VCaP (cell line): Measurements from ENCODE around the gene SMIM44.

ENCODE experiments used
- H3K27ac ChIP-seq: fragments of 450-650 bp; 2 replicates; pipeline ENCODE4 v1.5.1; 2017
- TF ChIP-seq, protein P1 (sequence below): fragments of 450-650 bp; conservative IDR thresholded peaks from 2 replicates; pipeline ENCODE4 v1.5.1; 2017; ENCODE audit warnings: mild to moderate bottlenecking, moderate library complexity

Gene SMIM44

DNA sequence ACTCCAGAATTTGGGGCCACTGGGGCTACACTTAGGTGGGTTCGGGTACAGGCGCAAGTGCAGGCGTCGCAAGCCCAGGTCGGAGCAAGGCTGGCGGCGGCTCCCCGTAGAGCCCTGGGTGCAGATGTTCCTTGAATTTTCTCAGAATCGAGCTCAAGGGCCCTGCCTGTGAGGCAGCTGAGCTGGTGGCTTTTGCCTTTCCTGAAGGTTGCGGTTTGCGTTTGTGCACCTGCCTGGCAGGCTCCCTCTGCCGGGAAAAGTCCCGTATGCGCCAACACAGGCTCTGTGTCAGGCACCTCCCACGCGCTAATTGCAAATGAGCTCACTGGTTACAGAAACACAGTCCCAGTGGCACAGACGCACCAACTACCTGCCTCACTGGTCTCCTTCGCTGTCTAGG is 11.3 kb upstream of the SMIM44 start:
- TF ChIP-seq, protein P1, sequence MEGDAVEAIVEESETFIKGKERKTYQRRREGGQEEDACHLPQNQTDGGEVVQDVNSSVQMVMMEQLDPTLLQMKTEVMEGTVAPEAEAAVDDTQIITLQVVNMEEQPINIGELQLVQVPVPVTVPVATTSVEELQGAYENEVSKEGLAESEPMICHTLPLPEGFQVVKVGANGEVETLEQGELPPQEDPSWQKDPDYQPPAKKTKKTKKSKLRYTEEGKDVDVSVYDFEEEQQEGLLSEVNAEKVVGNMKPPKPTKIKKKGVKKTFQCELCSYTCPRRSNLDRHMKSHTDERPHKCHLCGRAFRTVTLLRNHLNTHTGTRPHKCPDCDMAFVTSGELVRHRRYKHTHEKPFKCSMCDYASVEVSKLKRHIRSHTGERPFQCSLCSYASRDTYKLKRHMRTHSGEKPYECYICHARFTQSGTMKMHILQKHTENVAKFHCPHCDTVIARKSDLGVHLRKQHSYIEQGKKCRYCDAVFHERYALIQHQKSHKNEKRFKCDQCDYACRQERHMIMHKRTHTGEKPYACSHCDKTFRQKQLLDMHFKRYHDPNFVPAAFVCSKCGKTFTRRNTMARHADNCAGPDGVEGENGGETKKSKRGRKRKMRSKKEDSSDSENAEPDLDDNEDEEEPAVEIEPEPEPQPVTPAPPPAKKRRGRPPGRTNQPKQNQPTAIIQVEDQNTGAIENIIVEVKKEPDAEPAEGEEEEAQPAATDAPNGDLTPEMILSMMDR: no peak
- H3K27ac ChIP-seq: no peak overlapping the region

DNA sequence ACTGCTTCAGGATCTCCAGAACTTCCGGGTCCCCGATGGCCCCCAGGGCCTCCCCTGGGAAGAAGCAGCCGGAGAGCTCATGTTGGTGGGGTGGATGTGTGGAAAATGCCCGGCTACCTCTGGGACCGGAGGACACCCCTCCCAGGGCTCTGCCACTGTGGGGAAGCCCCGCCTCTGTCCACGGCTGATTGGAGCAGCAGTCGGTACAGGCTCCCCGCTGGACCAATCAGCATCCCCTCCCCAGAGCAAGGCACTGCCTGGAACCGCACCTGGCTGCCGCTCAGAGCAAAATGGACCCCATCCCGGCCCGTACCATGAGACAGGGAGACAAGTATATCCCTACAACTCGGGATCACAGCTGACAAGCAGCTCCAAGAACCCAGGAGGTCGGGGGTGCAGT is 10.8 kb upstream of the SMIM44 start:
- TF ChIP-seq, protein P1: no peak
- no peak overlapping the region for H3K27ac ChIP-seq

DNA sequence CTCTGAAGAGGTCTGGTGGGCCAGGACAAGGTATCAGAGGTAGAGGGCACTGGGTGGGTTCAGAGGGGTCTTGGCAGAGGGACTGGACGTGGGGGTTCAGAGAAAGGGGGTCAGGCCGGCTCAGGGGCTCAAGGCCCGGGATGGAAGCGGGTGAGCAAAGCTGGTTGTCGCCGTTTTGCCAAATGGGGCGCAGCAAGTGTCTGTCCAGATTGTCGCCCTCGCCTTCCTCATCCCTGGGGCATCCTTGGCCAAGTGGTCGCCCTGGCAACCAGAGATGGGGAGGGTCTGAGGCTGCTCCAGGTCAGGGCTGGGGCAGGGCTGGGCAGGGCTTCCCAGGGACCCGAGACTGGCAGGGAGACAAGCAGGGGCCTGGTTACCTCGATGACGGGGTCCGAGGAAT is 10.4 kb upstream of the SMIM44 start:
- TF ChIP-seq, protein P1: no peak
- no peak overlapping the region for H3K27ac ChIP-seq

DNA sequence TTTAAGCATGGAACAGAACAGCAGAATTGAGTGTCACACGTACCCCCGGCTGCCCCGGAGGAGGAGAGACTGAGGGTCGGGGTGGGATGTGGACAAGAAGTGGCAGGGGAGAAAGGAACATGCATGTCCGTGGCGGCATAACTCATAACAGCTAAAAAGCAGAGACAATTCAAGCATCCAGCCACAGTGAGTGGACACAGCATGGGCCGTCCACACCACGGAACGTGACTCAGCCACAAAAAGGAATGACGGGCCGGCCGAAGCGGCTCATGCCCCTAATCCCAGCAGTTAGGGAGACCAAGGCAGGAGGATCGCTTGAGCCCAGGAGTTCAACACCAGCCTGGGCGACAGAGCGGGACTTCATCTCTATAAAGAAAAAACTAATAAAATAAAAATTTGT is 9.7 kb upstream of the SMIM44 start:
- H3K27ac ChIP-seq: no peak overlapping the region
- TF ChIP-seq, protein P1: no peak

DNA sequence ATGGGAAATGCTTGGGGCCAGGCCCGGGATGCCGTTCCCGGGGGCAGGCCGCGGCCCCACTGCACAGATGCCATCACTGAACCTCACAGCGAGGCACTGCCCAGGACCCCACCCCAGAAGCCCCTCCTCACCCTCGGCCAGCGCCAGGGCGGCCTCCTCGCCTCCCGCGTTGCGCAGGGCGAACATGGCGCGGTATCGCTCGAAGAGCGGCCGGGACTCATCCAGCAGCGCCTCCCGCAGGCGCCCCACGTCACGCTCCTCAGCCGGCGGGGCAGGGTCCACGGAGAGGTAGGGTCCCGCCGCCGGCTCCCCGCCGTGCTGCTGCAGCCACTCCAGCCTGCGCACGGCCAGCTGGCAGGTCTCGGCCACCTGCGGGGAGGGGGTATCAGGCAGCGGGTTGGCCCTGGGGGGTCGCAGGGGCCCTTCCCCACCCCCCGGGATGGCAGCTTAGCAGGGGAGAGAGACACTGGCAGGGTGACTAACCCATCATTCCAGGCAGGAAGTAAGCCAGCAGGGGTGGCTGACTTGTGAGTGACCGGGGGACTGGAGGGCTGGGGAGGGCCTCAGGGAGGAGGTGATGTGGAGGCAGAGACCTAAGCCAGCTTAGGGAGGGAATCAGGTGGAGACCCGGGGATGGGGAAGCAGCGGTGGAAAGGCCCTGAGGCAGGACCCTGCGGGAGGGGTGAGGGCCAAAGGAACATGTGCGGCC is 9.0 kb upstream of the SMIM44 start:
- no peak overlapping the region for H3K27ac ChIP-seq
- TF ChIP-seq, protein P1: no peak

DNA sequence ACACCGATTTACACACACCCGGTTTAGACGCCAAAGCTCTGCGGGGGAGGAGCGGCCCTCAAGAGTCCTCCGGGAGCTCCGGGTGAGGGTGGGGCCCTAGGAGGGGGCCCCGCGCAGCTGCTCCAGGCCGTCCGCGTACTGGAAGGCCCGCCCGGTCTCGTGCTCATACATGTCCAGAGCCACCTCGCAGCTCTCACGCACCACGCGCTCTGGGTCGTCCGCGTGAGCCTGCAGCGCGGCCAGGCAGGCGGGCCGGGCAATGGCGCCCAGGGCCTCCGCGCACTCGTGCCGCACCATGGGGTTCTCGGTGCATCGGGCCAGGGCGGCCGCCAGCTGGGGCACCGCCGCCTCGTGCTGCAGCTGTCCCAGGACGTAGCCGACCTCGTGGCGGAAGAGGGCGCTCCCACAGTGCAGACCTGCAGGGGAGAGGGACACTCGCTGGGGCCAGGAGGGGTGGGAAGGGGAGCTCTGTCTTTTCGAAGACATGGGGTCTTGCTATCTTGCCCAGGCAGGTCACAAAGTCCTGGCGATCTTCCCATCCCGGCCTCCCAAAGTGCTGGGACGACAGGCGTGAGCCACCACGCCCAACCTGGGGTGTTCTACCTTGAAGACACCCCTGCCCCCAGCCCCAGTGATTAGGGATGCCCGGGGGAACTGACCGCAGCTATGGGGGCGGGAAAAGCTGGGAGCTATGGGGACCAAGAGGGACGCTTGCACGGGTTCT is 8.3 kb upstream of the SMIM44 start:
- H3K27ac ChIP-seq: no peak overlapping the region
- TF ChIP-seq, protein P1: no peak

DNA sequence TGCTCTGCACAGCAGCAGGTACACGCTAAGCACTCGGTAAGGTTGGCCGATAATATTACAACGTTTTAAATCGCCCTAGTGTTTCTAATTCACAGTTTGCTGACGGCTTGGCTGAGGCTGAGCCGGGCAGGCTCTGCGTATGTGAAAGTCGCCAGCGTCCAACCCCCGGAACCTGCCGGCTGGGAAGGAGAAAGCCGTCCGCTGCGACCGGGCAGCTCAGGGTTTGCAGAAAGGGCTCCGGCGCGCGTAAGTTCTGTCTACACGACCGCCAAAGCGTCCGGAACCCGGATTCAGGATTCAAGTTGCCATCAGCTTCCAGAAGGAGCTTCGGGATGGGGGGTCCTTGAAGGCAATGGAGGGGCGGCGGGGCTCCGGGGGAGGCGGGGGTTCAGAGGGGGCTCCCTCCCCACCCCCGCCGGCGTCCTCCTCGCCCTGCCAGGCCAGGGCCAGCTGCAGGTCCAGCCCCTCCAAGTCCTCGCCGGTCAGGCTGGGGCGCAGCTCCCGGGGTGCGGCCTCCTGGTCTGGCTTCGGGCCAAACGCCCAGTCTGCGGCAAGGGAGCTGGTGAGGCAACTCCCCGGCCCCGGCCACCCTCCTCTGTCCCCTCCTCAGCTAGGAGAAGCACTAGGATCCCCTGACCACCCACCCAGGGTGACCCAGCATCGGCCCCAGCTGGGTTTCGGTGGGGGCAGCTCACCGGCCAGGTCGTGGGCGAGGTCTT is 575 bp downstream of the SMIM44 start:
- peak overlapping the region; percentile 47 for H3K27ac ChIP-seq
- TF ChIP-seq, protein P1: no peak
